H9 (cell line): ENCODE measurements around the gene GIT1. TPM values are rescaled to one million over a fixed set of nuclear protein-coding genes. Genes with fewer than 3 reads are reported as not detected.
A peak's percentile ranks its signal among the peaks of the same experiment; 100 is the strongest.

ENCODE experiments used
- DNase-seq: peaks from one replicate; pipeline ENCODE4 v3.0.0-alpha.2; 2017
- H2AFZ ChIP-seq: one replicate; pipeline ENCODE4 v1.6.1; 2013; ENCODE audit warnings: mild to moderate bottlenecking, low read length, control low read depth, moderate library complexity
- H2AK5ac ChIP-seq: 2 replicates; pipeline ENCODE4 v1.6.1; 2013; ENCODE audit warnings: low read length, control low read depth, mixed read lengths; ENCODE audit not compliant: insufficient read length
- H2BK120ac ChIP-seq: one replicate; pipeline ENCODE4 v1.6.1; 2013; ENCODE audit warnings: low read depth, mild to moderate bottlenecking, low read length, control low read depth, inconsistent platforms; ENCODE audit not compliant: poor library complexity, severe bottlenecking
- H2BK12ac ChIP-seq: 2 replicates; pipeline ENCODE4 v1.6.1; 2013; ENCODE audit warnings: low read length, control low read depth, mixed read lengths, low read depth; ENCODE audit not compliant: insufficient read length
- H2BK15ac ChIP-seq: 2 replicates; pipeline ENCODE4 v1.6.1; 2013; ENCODE audit warnings: low read depth, low read length, control low read depth
- H2BK20ac ChIP-seq: one replicate; pipeline ENCODE4 v1.6.1; 2013; ENCODE audit warnings: low read depth, mild to moderate bottlenecking, low read length, control low read depth, inconsistent platforms; ENCODE audit not compliant: poor library complexity, severe bottlenecking
- H2BK5ac ChIP-seq: 2 replicates; pipeline ENCODE4 v1.6.1; 2013; ENCODE audit warnings: low read length, control low read depth, mixed read lengths; ENCODE audit not compliant: insufficient read length
- H3K14ac ChIP-seq: 2 replicates; pipeline ENCODE4 v1.6.1; 2013; ENCODE audit warnings: low read length, control low read depth; ENCODE audit not compliant: insufficient read depth
- H3K18ac ChIP-seq: 2 replicates; pipeline ENCODE4 v1.6.1; 2013; ENCODE audit warnings: low read depth, mild to moderate bottlenecking, mixed read lengths, low read length, control low read depth; ENCODE audit not compliant: insufficient read length
- H3K23ac ChIP-seq: 2 replicates; pipeline ENCODE4 v1.6.1; 2013; ENCODE audit warnings: low read length, control low read depth, mixed read lengths, low read depth; ENCODE audit not compliant: insufficient read length
- H3K23me2 ChIP-seq: 2 replicates; pipeline ENCODE4 v1.6.1; 2013; ENCODE audit warnings: low read depth, mild to moderate bottlenecking, mixed read lengths, low read length, control low read depth; ENCODE audit not compliant: insufficient read length, poor library complexity, severe bottlenecking
- H3K27ac ChIP-seq: 2 replicates; pipeline ENCODE4 v1.5.1; 2013; ENCODE audit warnings: low read length, control low read depth, mixed read lengths, low read depth; ENCODE audit not compliant: insufficient read length
- H3K27me3 ChIP-seq: 2 replicates; pipeline ENCODE4 v1.6.1; 2013; ENCODE audit warnings: low read length, control low read depth, inconsistent platforms; ENCODE audit not compliant: insufficient read depth
- H3K4ac ChIP-seq: 2 replicates; pipeline ENCODE4 v1.6.1; 2013; ENCODE audit warnings: low read depth, mild to moderate bottlenecking, control low read depth, inconsistent platforms, low read length, moderate library complexity
- H3K4me1 ChIP-seq: 2 replicates; pipeline ENCODE4 v1.6.1; 2013; ENCODE audit warnings: low read length, control low read depth, inconsistent platforms; ENCODE audit not compliant: insufficient read depth
- H3K4me2 ChIP-seq: 2 replicates; pipeline ENCODE4 v1.6.1; 2013; ENCODE audit warnings: low read length, control low read depth, mixed read lengths; ENCODE audit not compliant: insufficient read length, insufficient read depth
- H3K56ac ChIP-seq: 2 replicates; pipeline ENCODE4 v1.6.1; 2013; ENCODE audit warnings: low read depth, mild to moderate bottlenecking, mixed read lengths, low read length, control low read depth; ENCODE audit not compliant: insufficient read length
- H3K79me1 ChIP-seq: 2 replicates; pipeline ENCODE4 v1.6.1; 2013; ENCODE audit warnings: low read depth, mild to moderate bottlenecking, moderate library complexity, low read length, control low read depth, inconsistent platforms; ENCODE audit not compliant: insufficient read depth, poor library complexity, severe bottlenecking
- H3K79me2 ChIP-seq: 2 replicates; pipeline ENCODE4 v1.6.1; 2013; ENCODE audit warnings: low read length, control low read depth, inconsistent platforms; ENCODE audit not compliant: insufficient read depth
- H3K9ac ChIP-seq: 2 replicates; pipeline ENCODE4 v1.6.1; 2013; ENCODE audit warnings: low read length, control low read depth, mixed read lengths; ENCODE audit not compliant: insufficient read length; ENCODE audit errors: extremely low read depth
- H3K9me3 ChIP-seq: one replicate; pipeline ENCODE4 v1.6.1; 2013; ENCODE audit warnings: low read depth, low read length, inconsistent platforms; ENCODE audit not compliant: control insufficient read depth
- H3T11ph ChIP-seq: one replicate; pipeline ENCODE4 v1.6.1; 2013; ENCODE audit warnings: mild to moderate bottlenecking, low read length, control low read depth, inconsistent platforms
- H4K20me1 ChIP-seq: one replicate; pipeline ENCODE4 v1.6.1; 2013; ENCODE audit not compliant: control insufficient read depth, insufficient read length, insufficient read depth
- H4K5ac ChIP-seq: 2 replicates; pipeline ENCODE4 v1.6.1; 2013; ENCODE audit warnings: low read depth, mild to moderate bottlenecking, mixed read lengths, low read length, control low read depth; ENCODE audit not compliant: insufficient read length
- H4K8ac ChIP-seq: replicated peaks from 2 replicates; pipeline ENCODE4 v1.6.1; 2013; ENCODE audit warnings: low read length, control low read depth, mixed read lengths, low read depth; ENCODE audit not compliant: insufficient read length
- H4K91ac ChIP-seq: 2 replicates; pipeline ENCODE4 v1.6.1; 2013; ENCODE audit warnings: low read depth, mild to moderate bottlenecking, moderate library complexity, mixed read lengths, low read length, control low read depth; ENCODE audit not compliant: insufficient read length
- H3K27ac Mint-ChIP-seq, 3 experiments: 2 replicates in 2 of 3; 3 replicates in 1 of 3; pipeline ENCODE4 v1.8.0; 2020 to 2021; ENCODE audit warnings: mixed read lengths in 3 of 3, mild to moderate bottlenecking in 1 of 3, moderate library complexity in 1 of 3
- H3K27me3 Mint-ChIP-seq: 2 replicates; pipeline ENCODE4 v1.8.0; 2021; ENCODE audit warnings: low read depth, mild to moderate bottlenecking, moderate library complexity, mixed read lengths
- H3K36me3 Mint-ChIP-seq, 3 experiments: 2 replicates in 2 of 3; 3 replicates in 1 of 3; pipeline ENCODE4 v1.8.0; 2020 to 2021; ENCODE audit warnings: low read depth in 3 of 3, mixed read lengths in 3 of 3; ENCODE audit not compliant: insufficient read depth in 1 of 3
- H3K4me1 Mint-ChIP-seq, 2 experiments: 2 replicates each; pipeline ENCODE4 v1.8.0; 2020; ENCODE audit warnings: mixed read lengths in 2 of 2
- H3K4me3 Mint-ChIP-seq, 2 experiments: 2 replicates in 1 of 2; 3 replicates in 1 of 2; pipeline ENCODE4 v1.8.0; 2020 to 2021; ENCODE audit warnings: mild to moderate bottlenecking in 2 of 2, mixed read lengths in 2 of 2, moderate library complexity in 1 of 2
- H3K9me3 Mint-ChIP-seq, 2 experiments: 2 replicates in 1 of 2; 3 replicates in 1 of 2; pipeline ENCODE4 v1.8.0; 2020; ENCODE audit warnings: mild to moderate bottlenecking in 2 of 2, mixed read lengths in 2 of 2, moderate library complexity in 1 of 2
- WGBS: extraction: QIAGEN DNeasy Blood & Tissue Kit; methylation state at CpG from one replicate; pipeline ENCODE4 v1.1.7; 2013; ENCODE audit warnings: missing lambda C conversion rate, low lambda C conversion rate, mixed read lengths; ENCODE audit not compliant: insufficient read length; ENCODE audit errors: extremely low coverage; 5-methylcytosine and 5-hydroxymethylcytosine counted together
- total RNA-seq: library from RNA; stranded (reverse); gene quantifications from 2 replicates; pipeline ENCODE4 v1.2.1, GENCODE V29; 2021
- TF ChIP-seq, protein P1 (sequence below): fragments of 200-600 bp; sonication (generic); conservative IDR thresholded peaks from 3 replicates; pipeline ENCODE4 v1.8.0; 2021; ENCODE audit warnings: antibody characterized with exemption, mild to moderate bottlenecking

GIT1 gene
- total RNA-seq, 1 experiment from 2014 or later: 47.4 TPM

DNA sequence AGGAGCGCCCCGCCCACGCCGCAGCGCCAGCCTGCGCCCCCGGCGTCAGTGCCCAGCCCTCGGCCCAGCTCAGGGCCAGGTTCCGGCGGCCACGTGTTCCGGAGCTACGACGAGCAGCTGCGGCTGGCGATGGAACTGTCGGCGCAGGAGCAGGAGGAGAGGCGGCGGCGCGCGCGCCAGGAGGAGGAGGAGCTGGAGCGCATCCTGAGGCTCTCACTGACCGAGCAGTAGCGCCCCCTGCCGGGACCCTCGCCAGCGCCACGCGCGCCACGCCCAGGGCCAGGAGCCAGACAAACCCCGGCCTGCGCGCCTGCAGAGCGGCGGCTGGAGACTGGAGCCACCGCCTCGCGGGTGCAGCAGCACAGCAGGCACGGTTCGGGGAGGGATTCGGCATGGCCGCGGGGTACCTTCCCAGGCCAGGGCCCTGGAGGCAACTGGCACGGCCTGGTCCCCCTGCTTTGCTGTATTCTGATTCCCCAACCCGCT, 23.9 kb upstream of the GIT1 start:
- Histone ChIP-seq H2BK5ac (no peak overlapping the region), H3K23ac (no peak overlapping the region), H3K4me1 (no peaks in the 10 kb centered on the region; the same call in 1 of the 2 replicates), H3K27ac (no peak overlapping the region), H3K18ac (no peak overlapping the region), H2BK12ac (no peak overlapping the region), H3K9ac (no peak overlapping the region), H3T11ph (no peak overlapping the region), H2BK15ac (no peak overlapping the region), H4K91ac (no peak overlapping the region), H2BK20ac (no peak overlapping the region), H3K79me1 (no peaks in the 10 kb centered on the region), H2AFZ (no peak overlapping the region), H3K27me3 (peaks cover 11% of the 10 kb centered on the region), H4K5ac (no peak overlapping the region), H3K23me2 (peaks cover 9% of the 10 kb centered on the region), H3K56ac (no peak overlapping the region), H4K8ac (no peak overlapping the region), H3K4me2 (peak overlapping the region; percentile 23), H2BK120ac (no peak overlapping the region), H3K4ac (no peak overlapping the region), H4K20me1 (no peaks in the 10 kb centered on the region), H3K9me3 (no peaks in the 10 kb centered on the region), H3K79me2 (no peaks in the 10 kb centered on the region), H2AK5ac (no peak overlapping the region), H3K14ac (0 out of 2 replicates have a peak overlapping the region, but pooled peaks have one; percentile 54)
- DNase-seq: peak; percentile 98
- peaks cover 2 to 10% (median 8%) of the 10 kb centered on the region in 3 experiments; a peak in 4 of 7 replicates for H3K36me3 Mint-ChIP-seq
- H3K9me3 Mint-ChIP-seq: no peaks in the 10 kb centered on the region
- peaks cover 20 to 40% of the 10 kb centered on the region in 2 experiments for H3K4me1 Mint-ChIP-seq
- H3K27me3 Mint-ChIP-seq: peaks cover 57% of the 10 kb centered on the region
- peak overlapping the region in 1 of 2 experiments; percentile 33; a peak in 2 of 5 replicates for H3K4me3 Mint-ChIP-seq
- no CpG with 5 or more reads among the region's 50 CpGs for whole genome bisulfite sequencing
- H3K27ac Mint-ChIP-seq: no peak overlapping the region
- TF ChIP-seq, protein P1, sequence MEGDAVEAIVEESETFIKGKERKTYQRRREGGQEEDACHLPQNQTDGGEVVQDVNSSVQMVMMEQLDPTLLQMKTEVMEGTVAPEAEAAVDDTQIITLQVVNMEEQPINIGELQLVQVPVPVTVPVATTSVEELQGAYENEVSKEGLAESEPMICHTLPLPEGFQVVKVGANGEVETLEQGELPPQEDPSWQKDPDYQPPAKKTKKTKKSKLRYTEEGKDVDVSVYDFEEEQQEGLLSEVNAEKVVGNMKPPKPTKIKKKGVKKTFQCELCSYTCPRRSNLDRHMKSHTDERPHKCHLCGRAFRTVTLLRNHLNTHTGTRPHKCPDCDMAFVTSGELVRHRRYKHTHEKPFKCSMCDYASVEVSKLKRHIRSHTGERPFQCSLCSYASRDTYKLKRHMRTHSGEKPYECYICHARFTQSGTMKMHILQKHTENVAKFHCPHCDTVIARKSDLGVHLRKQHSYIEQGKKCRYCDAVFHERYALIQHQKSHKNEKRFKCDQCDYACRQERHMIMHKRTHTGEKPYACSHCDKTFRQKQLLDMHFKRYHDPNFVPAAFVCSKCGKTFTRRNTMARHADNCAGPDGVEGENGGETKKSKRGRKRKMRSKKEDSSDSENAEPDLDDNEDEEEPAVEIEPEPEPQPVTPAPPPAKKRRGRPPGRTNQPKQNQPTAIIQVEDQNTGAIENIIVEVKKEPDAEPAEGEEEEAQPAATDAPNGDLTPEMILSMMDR: peak; percentile 93
